ENCODE results near the gene DUT.

Gene DUT

DNA sequence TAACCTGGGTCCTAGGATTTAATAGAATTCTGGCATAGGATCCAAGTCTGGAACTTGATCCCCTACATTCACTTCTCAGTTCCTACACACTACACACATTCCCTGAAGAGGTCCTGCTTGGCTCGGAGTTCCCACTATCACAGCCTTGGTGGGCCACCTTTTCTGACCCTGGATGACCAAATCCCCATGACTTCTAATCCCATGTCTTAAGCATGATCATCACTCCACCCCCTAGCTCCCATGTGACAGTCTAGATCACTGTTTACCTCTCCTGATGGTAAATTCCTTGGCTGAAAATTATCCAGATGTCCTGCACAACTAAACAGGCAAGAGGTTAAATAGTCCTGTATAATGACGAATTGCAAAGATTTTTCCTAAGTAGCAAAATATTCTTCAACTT, 40.3 kb downstream of the DUT start:
- DNase-seq (ENCODE audit: low spot score): no peak

DNA sequence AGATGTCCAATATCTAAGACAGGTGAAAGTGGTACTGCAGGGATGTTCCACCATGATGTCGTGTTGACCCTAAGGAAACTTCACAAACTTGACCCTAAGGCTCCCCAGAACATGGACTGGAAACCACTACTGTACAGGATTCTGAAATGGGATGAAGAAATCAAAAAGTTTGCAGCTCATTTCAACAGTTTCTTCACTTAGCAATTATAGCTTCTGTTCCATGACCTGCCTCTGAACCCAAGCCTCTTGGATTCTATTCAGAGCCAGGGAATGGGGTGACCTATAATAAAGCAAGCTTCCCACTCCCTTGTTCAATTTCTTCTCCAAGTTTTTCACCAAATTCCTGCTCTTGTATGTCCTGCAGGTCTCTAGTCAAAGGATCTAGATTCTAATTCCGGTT, 40.7 kb downstream of the DUT start:
- DNase-seq (ENCODE audit: low spot score): no peak

DNA sequence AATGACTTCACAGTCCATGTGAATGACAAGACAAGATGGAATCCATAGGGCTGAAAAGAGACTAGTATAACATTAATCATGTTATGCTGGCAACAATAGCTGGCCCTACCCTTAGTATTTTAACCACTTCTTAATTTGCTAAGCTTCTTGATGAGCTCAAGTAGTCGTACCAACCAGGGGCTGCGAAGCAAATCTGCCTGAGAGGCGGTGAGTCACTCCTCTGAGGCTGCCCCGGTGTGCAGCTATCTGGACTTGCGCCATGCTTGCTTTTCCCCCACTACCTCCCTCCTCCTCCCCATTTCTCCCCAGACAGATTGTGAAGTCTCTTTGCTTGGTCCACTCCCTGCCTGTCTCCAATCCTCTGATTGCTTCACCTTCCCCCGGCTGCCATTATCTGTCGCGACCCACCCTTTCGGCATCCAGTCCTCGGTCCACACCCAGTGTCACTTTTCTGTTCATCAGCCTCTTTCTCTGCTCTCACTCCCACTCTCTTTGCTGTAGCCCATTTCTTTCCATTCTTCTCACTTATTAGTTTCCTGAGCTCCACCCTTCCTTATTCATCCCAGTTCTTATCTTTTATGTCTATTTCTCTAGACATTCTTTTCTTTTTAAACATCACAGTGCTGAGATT, 42.7 kb downstream of the DUT start:
- no peak for DNase-seq (ENCODE audit: low spot score)

GRCh38 chr15:48374472-48374871, 43.2 kb downstream of the DUT start:
- no peak for DNase-seq (ENCODE audit: low spot score)

GRCh38 chr15:48375767-48376166, 44.5 kb downstream of the DUT start:
- no peak for DNase-seq (ENCODE audit: low spot score)

DNA sequence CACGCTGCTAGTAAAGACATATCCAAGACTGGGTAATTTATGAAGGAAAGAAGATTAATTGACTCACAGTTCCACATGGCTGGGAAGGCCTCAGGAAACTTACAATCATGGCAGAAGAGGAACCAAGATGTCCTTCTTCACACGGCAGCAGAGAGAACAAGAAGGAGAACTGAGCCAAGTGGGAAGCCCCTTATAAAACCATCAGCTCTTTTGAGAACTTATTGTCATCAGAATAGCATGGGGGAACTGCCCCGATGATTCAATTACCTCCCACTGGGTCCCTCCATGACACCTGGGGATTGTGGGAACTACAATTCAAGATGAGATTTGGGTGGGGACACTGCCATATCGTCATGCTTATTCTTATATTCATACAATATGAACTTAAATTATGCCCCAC, 49.0 kb downstream of the DUT start:
- DNase-seq (ENCODE audit: low spot score): no peak

DNA sequence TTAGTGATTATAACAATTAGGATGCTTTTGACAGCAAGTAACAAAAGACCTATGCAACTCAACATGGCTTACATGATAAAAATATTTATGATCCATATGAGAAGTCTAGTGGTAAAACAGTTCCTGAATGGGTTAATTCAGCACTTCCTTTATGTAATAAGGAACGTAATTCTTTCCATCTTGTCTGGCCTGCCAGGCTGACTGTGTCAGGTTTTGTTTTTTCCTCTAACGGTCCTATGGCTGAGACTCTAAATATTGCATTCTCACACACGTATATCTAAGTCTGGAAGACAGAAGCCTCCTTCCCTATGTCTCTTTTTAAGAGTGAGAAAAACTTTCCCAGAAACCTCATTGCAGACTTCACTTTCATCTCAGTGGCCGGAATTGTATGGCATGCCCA, 50.6 kb downstream of the DUT start:
- DNase-seq (ENCODE audit: low spot score): no peak

GRCh38 chr15:48383031-48383430, 51.8 kb downstream of the DUT start:
- no peak for DNase-seq (ENCODE audit: low spot score)

DNA sequence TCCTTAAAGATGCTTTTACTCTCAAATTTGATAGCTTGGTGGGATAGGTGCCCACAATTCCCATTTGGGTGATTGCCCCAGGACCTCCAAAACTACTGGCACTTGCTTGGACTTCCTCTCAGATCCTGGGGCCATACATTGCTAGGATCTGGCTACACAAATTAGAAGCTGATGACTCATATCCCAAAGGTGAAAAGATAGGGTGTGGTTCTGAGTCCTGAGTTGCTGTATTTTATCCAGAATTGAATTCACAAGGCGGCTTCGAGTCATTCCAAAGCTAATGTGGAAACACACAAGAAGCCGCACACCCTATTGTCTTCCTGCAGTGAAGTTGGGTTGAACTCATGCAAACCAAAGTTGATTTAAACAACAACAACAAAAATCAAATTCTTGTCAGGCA, 53.4 kb downstream of the DUT start:
- DNase-seq (ENCODE audit: low spot score): no peak

- no peak for DNase-seq (ENCODE audit: low spot score)
These were observed 54.0 kb downstream of the DUT start for GRCh38 chr15:48385031-48385830.

DNA sequence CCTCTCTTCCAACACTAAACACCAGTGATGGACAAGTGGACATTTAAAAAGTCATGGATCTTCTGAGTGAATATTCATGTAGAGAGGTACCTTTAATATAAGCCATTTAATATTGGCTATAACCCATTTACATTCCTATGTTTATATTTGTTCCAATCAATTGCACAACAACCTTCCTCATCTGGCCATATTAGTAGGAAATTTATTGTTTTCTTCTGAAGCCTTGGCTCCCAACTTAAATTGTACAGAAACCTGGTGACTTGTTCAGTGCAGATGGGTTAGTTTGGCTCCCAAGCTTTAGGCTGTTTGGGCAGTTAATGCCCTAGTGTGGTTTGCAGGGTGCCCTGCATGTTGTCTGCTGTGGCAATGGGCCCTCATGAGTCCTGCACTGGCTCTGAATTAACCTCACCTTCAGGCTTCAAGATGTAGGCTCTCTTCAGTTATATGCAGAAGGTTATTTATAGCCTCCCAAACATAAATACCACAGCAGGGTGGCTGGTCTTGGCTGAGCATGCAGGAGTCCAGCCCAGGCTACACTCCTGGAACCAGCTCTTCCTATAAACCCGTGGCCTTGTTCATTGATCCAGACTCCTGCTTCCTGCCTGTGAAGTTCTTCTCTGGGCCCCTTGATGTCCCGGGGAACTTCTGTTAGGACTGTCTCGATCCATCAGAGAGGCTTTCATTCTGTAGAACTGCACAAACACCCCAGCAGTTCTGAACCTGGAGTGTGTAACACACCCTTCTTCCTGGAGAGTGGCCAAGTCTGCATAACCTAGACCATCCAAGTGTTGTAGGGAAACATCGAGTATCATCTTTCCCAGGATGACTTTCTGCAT, 57.0 kb downstream of the DUT start:
- no peak for DNase-seq (ENCODE audit: low spot score)

GRCh38 chr15:48388910-48389309, 57.7 kb downstream of the DUT start:
- DNase-seq (ENCODE audit: low spot score): no peak

- no peak for DNase-seq (ENCODE audit: low spot score)
These were observed 58.5 kb downstream of the DUT start for GRCh38 chr15:48389691-48390143.

- no peak for DNase-seq (ENCODE audit: low spot score)
These were observed 60.7 kb downstream of the DUT start for GRCh38 chr15:48391950-48392349.

DNA sequence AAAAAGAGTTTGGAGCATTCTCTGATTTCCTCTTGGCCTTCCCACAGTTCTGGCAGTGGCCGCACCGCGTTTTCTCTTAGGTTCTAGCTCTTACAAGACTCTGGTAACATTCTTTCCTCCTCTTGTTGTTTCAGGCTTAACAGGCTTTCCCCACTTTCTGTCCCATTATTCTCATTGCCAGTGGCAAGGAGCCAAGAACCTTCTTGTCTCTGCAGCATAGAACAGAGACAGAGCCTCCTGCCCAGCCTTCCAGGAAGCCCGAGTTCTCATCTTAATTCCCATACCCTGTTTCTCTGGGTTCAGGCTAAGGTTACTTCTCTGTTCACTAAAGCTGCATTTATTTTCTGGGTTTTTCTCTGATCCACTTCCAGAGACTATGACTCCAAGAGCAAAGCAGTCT, 61.1 kb downstream of the DUT start:
- peak; percentile 54 for DNase-seq (ENCODE audit: low spot score)

All from Ammon's horn (tissue), 1 donor.